GM23248 (cell line): ENCODE results near the gene LTB4R. TPM values are rescaled to one million over a fixed set of nuclear protein-coding genes. Genes with fewer than 3 reads are reported as not detected.
"Not testable (repeated sequence)": the region's sequence is repeated elsewhere in the genome, so short reads cannot be mapped to it uniquely, and the experiment has no call there.

Experiments used
- DNase-seq: peaks from one replicate; pipeline ENCODE4 v3.0.0-alpha.2; 2015
- H2AFZ ChIP-seq: fragments of 200-600 bp; sonication (generic); 2 replicates; pipeline ENCODE4 v1.6.1; 2016; ENCODE audit warnings: antibody characterized with exemption
- H3F3A ChIP-seq: fragments of 200-600 bp; sonication (generic); 2 replicates; pipeline ENCODE4 v1.6.1; 2016; ENCODE audit warnings: mild to moderate bottlenecking, antibody characterized with exemption, mixed run types; ENCODE audit not compliant: insufficient read depth
- H3K27ac ChIP-seq: fragments of 200-600 bp; sonication (generic); 2 replicates; pipeline ENCODE4 v1.5.1; 2016; ENCODE audit warnings: mild to moderate bottlenecking
- H3K27me3 ChIP-seq: fragments of 200-600 bp; sonication (generic); replicated peaks from 2 replicates; pipeline ENCODE4 v1.6.1; 2016; ENCODE audit warnings: mild to moderate bottlenecking; ENCODE audit not compliant: insufficient read depth
- H3K36me3 ChIP-seq: fragments of 200-600 bp; sonication (generic); 2 replicates; pipeline ENCODE4 v1.6.1; 2016; ENCODE audit warnings: low read depth, mild to moderate bottlenecking
- H3K4me1 ChIP-seq: fragments of 200-600 bp; sonication (generic); 2 replicates; pipeline ENCODE4 v1.6.1; 2016; ENCODE audit warnings: mild to moderate bottlenecking; ENCODE audit not compliant: insufficient read depth
- H3K4me2 ChIP-seq: fragments of 200-600 bp; sonication (generic); one replicate; pipeline ENCODE4 v1.6.1; 2016; ENCODE audit warnings: mild to moderate bottlenecking; ENCODE audit not compliant: unreplicated experiment
- H3K4me3 ChIP-seq: fragments of 200-600 bp; sonication (generic); 2 replicates; pipeline ENCODE4 v1.5.1; 2016; ENCODE audit warnings: mild to moderate bottlenecking
- H3K79me2 ChIP-seq: fragments of 200-600 bp; sonication (generic); 2 replicates; pipeline ENCODE4 v1.6.1; 2016; ENCODE audit warnings: mild to moderate bottlenecking; ENCODE audit not compliant: insufficient read depth
- H3K9ac ChIP-seq: fragments of 200-600 bp; sonication (generic); 2 replicates; pipeline ENCODE4 v1.6.1; 2016; ENCODE audit warnings: mild to moderate bottlenecking
- H3K9me2 ChIP-seq: fragments of 200-600 bp; sonication (generic); 2 replicates; pipeline ENCODE4 v1.6.1; 2016; ENCODE audit warnings: mixed run types, mild to moderate bottlenecking, moderate library complexity; ENCODE audit not compliant: insufficient read depth
- H3K9me3 ChIP-seq: fragments of 200-600 bp; sonication (generic); one replicate; pipeline ENCODE4 v1.6.1; 2017; ENCODE audit warnings: low read depth
- H4K20me1 ChIP-seq: fragments of 200-600 bp; sonication (generic); 2 replicates; pipeline ENCODE4 v1.6.0; 2016; ENCODE audit not compliant: insufficient read depth
- EZH2 ChIP-seq: fragments of 200-600 bp; sonication (generic); IDR thresholded peaks from 2 replicates; pipeline ENCODE4 v1.6.1; 2018; ENCODE audit warnings: antibody characterized with exemption, mild to moderate bottlenecking; ENCODE audit not compliant: insufficient read depth, poor library complexity, severe bottlenecking
- EZH2phosphoT487 ChIP-seq: fragments of 200-600 bp; sonication (generic); IDR thresholded peaks from 2 replicates; pipeline ENCODE4 v1.6.1; 2018; ENCODE audit warnings: antibody characterized with exemption, moderate library complexity, mild to moderate bottlenecking, low read depth; ENCODE audit not compliant: insufficient read depth
- WGBS, 2 experiments: methylation state at CpG; one replicate each; pipeline ENCODE4 v1.1.6; 2015 to 2017; ENCODE audit warnings: low lambda C conversion rate in 2 of 2, low coverage in 1 of 2; ENCODE audit errors: missing lambda C conversion rate in 2 of 2; 5-methylcytosine and 5-hydroxymethylcytosine counted together
- in situ Hi-C: fragments of 300-500 bp; cut with MboI; formaldehyde crosslinking; loops from 2 replicates; pipeline ENCODE4 v1.15.0; 2020
- polyA plus RNA-seq: library from polyadenylated mRNA; unstranded; fragments of >200 nt; fragmentation: Nextera tagmentation; extraction: Ambion mirVana; gene quantifications from 2 replicates; pipeline ENCODE4 v1.2.1, GENCODE V29; 2016
- total RNA-seq: library from RNA; depleted of rRNA; stranded (reverse); fragments of >200 nt; shearing (Covaris generic); gene quantifications from 2 replicates; pipeline ENCODE4 v1.2.3, GENCODE V29; 2014

The LTB4R gene
- total and polyA plus RNA-seq, 2 experiments from 2014 or later = 1.1 to 2.4 TPM

GRCh38 chr14:24327303-24327702 is 16.0 kb downstream of the LTB4R start:
- no peaks in the 10 kb centered on the region for H3K9me2 ChIP-seq
- H3K9me3 ChIP-seq = no peaks in the 10 kb centered on the region
- no peaks in the 10 kb centered on the region for H3K36me3 ChIP-seq
- no peaks in the 10 kb centered on the region for H3K27me3 ChIP-seq
- no peak overlapping the region for H3K27ac ChIP-seq
- H4K20me1 ChIP-seq = no peaks in the 10 kb centered on the region
- no peak for DNase-seq
- no peaks in the 10 kb centered on the region for H3F3A ChIP-seq
- no peaks in the 10 kb centered on the region for H3K4me1 ChIP-seq
- H3K79me2 ChIP-seq = no peaks in the 10 kb centered on the region
- TF ChIP-seq EZH2phosphoT487 (no peak), EZH2 (no peak)
- WGBS, 2 experiments = 29 to 49% methylated on average over 2 of the region's 2 CpGs
- no peak overlapping the region for H3K4me3 ChIP-seq
- no peak overlapping the region for H3K9ac ChIP-seq
- no peak overlapping the region for H2AFZ ChIP-seq
- in situ Hi-C loops = no loop called here
- no peak overlapping the region for H3K4me2 ChIP-seq

GRCh38 chr14:24327914-24328313 is 16.6 kb downstream of the LTB4R start:
- H3K9me3 ChIP-seq, H3K9ac ChIP-seq, H3K79me2 ChIP-seq, H4K20me1 ChIP-seq, H3K36me3 ChIP-seq, H3K27me3 ChIP-seq, in situ Hi-C loops, H3K4me1 ChIP-seq, H2AFZ ChIP-seq, H3K4me2 ChIP-seq, H3K27ac ChIP-seq, H3K9me2 ChIP-seq, H3K4me3 ChIP-seq, H3F3A ChIP-seq: not testable (repeated sequence)
- peak; percentile 45 for DNase-seq
- WGBS, 2 experiments = 1 to 5% methylated on average over 9 of the region's 9 CpGs

- Histone ChIP-seq H3K36me3 (no peaks in the 10 kb centered on the region), H3K4me3 (no peak overlapping the region), H2AFZ (no peak overlapping the region), H3F3A (no peaks in the 10 kb centered on the region), H4K20me1 (no peaks in the 10 kb centered on the region), H3K27ac (no peak overlapping the region), H3K4me1 (peaks cover 5% of the 10 kb centered on the region; the same call in 1 of the 2 replicates), H3K9me3 (no peaks in the 10 kb centered on the region), H3K9ac (no peak overlapping the region), H3K79me2 (no peaks in the 10 kb centered on the region), H3K4me2 (no peak overlapping the region), H3K9me2 (no peaks in the 10 kb centered on the region), H3K27me3 (no peaks in the 10 kb centered on the region)
- TF ChIP-seq EZH2 (no peak), EZH2phosphoT487 (no peak)
- 76 to 82% methylated on average over 12 of the region's 12 CpGs for WGBS, 2 experiments
- DNase-seq = no peak
- in situ Hi-C loops = no loop called here
These were observed 17.9 kb downstream of the LTB4R start for GRCh38 chr14:24329073-24329663.

- H3K9ac ChIP-seq = no peak overlapping the region
- H3K4me3 ChIP-seq = no peak overlapping the region
- H3K4me2 ChIP-seq = no peak overlapping the region
- H4K20me1 ChIP-seq = no peaks in the 10 kb centered on the region
- H3F3A ChIP-seq = no peaks in the 10 kb centered on the region
- H3K9me3 ChIP-seq = no peaks in the 10 kb centered on the region
- peak; percentile 47 for DNase-seq
- TF ChIP-seq EZH2phosphoT487 = no peak
- H3K27ac ChIP-seq = no peak overlapping the region
- no peaks in the 10 kb centered on the region for H3K36me3 ChIP-seq
- H3K27me3 ChIP-seq = no peaks in the 10 kb centered on the region
- no peaks in the 10 kb centered on the region for H3K79me2 ChIP-seq
- WGBS, 2 experiments = 63 to 76% methylated on average over 9 of the region's 9 CpGs
- no peaks in the 10 kb centered on the region for H3K9me2 ChIP-seq
- H3K4me1 ChIP-seq = peaks cover 7% of the 10 kb centered on the region; the same call in 1 of the 2 replicates
- in situ Hi-C loops = no loop called here
- no peak overlapping the region for H2AFZ ChIP-seq
These were observed 18.4 kb downstream of the LTB4R start for GRCh38 chr14:24329736-24330135.
